Vagina (tissue), 2 donors: ENCODE data around the gene HDGFL2.
A peak's percentile ranks its signal among the peaks of the same experiment; 100 is the strongest.

Experiments
- CTCF ChIP-seq, 3 experiments: fragments of 450-650 bp in 2 of 3; fragments of 200-600 bp in 1 of 3; sonication (generic) in 1 of 3; IDR thresholded peaks; one replicate each; pipeline ENCODE4 v1.5.1; 2017 to 2019; ENCODE audit warnings: antibody characterized with exemption in 3 of 3, mild to moderate bottlenecking in 2 of 3, moderate library complexity in 2 of 3
- POLR2A ChIP-seq, 2 donors: fragments of 450-650 bp; IDR thresholded peaks; one replicate each; pipeline ENCODE4 v1.6.1; 2017; ENCODE audit warnings: antibody characterized with exemption in 2 of 2, mild to moderate bottlenecking in 2 of 2, moderate library complexity in 2 of 2

GRCh38 chr19:4523306-4524110 lies 51.4 kb downstream of the HDGFL2 start:
- TF ChIP-seq POLR2A (IDR thresholded peaks at IDR 0.05): no peak
- peak in 2 of 3 experiments; percentile 18 to 28 for TF ChIP-seq CTCF (IDR thresholded peaks at IDR 0.05)
